A549 (cell line): ENCODE data around the gene NTM. TPM values are rescaled to one million over a fixed set of nuclear protein-coding genes. Genes with fewer than 3 reads are reported as not detected.

ENCODE experiments used
- ATAC-seq, 2 experiments: fragments of 200-7000 bp in 1 of 2; fragments of >200 bp in 1 of 2; cut with Nextera tagmentation in 1 of 2; cut with Tn5 transposase in 1 of 2; 3 replicates each; pipeline versions ENCODE4 v1.8.0 to v1.9.1; 2018 to 2020; ENCODE audit warnings: mild to moderate bottlenecking in 1 of 2, moderate library complexity in 1 of 2
- CTCF ChIA-PET: fragments of 300-600 bp; sonication (Branson Sonifier 250); formaldehyde crosslinking; extraction: SDS; loops from one replicate; lab custom pipeline; 2021; ENCODE audit warnings: antibody characterized with exemption, inconsistent platforms; lab: Yijun Ruan, JAX
- POLR2A ChIA-PET: fragments of 350-600 bp; formaldehyde crosslinking; extraction: SDS; loops from one replicate; lab custom pipeline; 2021; ENCODE audit warnings: antibody characterized with exemption, inconsistent platforms; lab: Yijun Ruan, JAX
- DNase-seq, 2 experiments: peaks; one replicate each; pipeline versions ENCODE4 v3.0.0 to v3.0.0-alpha.2; 2011 to 2016; ENCODE audit warnings: low read depth in 1 of 2, low spot score in 1 of 2
- FAIRE-seq: peaks from 2 replicates; lab custom pipeline; 2011; peaks lifted over from hg19 to GRCh38; lab: Jason Lieb, UNC
- H3K27ac ChIP-seq, 2 experiments: fragments of >200 bp; sonication (Bioruptor Twin); formaldehyde crosslinking; 3 replicates each; pipeline ENCODE4 v1.5.1; 2016 to 2017
- H3K4me1 ChIP-seq: fragments of >200 bp; sonication (Bioruptor Twin); formaldehyde crosslinking; 3 replicates; pipeline ENCODE4 v1.6.1; 2016
- H3K4me2 ChIP-seq: fragments of >200 bp; sonication (Bioruptor Twin); formaldehyde crosslinking; 3 replicates; pipeline ENCODE4 v1.6.1; 2016
- H3K4me3 ChIP-seq: fragments of >200 bp; sonication (Bioruptor Twin); formaldehyde crosslinking; 3 replicates; pipeline ENCODE4 v1.5.1; 2016
- H3K9me3 ChIP-seq: fragments of >200 bp; sonication (Bioruptor Twin); formaldehyde crosslinking; 3 replicates; pipeline ENCODE4 v1.6.1; 2016
- BHLHE40 ChIP-seq: IDR thresholded peaks from 2 replicates; pipeline ENCODE4 v1.6.1; 2012; ENCODE audit warnings: low read depth, low read length, inconsistent platforms
- CBX2 ChIP-seq: fragments of 200-600 bp; sonication (generic); IDR thresholded peaks from 2 replicates; pipeline ENCODE4 v1.6.1; 2016; ENCODE audit warnings: low read depth, mild to moderate bottlenecking, borderline replicate concordance
- CHD4 ChIP-seq: fragments of 200-600 bp; sonication (generic); IDR thresholded peaks from 2 replicates; pipeline ENCODE4 v1.6.1; 2016; ENCODE audit warnings: antibody characterized with exemption, mild to moderate bottlenecking, borderline replicate concordance
- CTCF ChIP-seq: fragments of >200 bp; sonication (Bioruptor Twin); formaldehyde crosslinking; IDR thresholded peaks from 3 replicates; pipeline ENCODE4 v1.5.1; 2016
- E2F6 ChIP-seq: IDR thresholded peaks from 2 replicates; pipeline ENCODE4 v1.6.1; 2012; ENCODE audit warnings: low read depth, borderline replicate concordance
- EHMT2 ChIP-seq: fragments of 200-600 bp; sonication (generic); IDR thresholded peaks from 2 replicates; pipeline ENCODE4 v1.6.1; 2016; ENCODE audit warnings: antibody characterized with exemption, low read depth, mild to moderate bottlenecking, moderate library complexity
- ELK1 ChIP-seq: fragments of 150-350 bp; IDR thresholded peaks from 2 replicates; pipeline ENCODE4 v1.6.1; 2014; ENCODE audit warnings: low read depth, mild to moderate bottlenecking, low read length
- FOSB ChIP-seq: fragments of 250-450 bp; sonication (Bioruptor Pico); IDR thresholded peaks from 2 replicates; pipeline ENCODE4 v1.5.0; 2020; ENCODE audit warnings: mild to moderate bottlenecking, moderate library complexity
- FOXS1 ChIP-seq: fragments of 250-450 bp; sonication (Bioruptor Pico); IDR thresholded peaks from 2 replicates; pipeline ENCODE4 v1.5.0; 2020; ENCODE audit warnings: mild to moderate bottlenecking, moderate library complexity
- HOXA7 ChIP-seq: fragments of 250-450 bp; sonication (Bioruptor Pico); IDR thresholded peaks from 2 replicates; pipeline ENCODE4 v1.5.0; 2020; ENCODE audit warnings: mild to moderate bottlenecking, moderate library complexity
- HOXB13 ChIP-seq: fragments of 250-450 bp; sonication (Bioruptor Pico); IDR thresholded peaks from 2 replicates; pipeline ENCODE4 v1.5.0; 2020; ENCODE audit warnings: low read depth, mild to moderate bottlenecking, moderate library complexity
- HOXB5 ChIP-seq: fragments of 250-450 bp; sonication (Bioruptor Pico); IDR thresholded peaks from 2 replicates; pipeline ENCODE4 v1.5.0; 2020; ENCODE audit warnings: mild to moderate bottlenecking, moderate library complexity
- JUN ChIP-seq, 2 experiments: fragments of >200 bp; sonication (Bioruptor Twin); formaldehyde crosslinking; IDR thresholded peaks; 2 replicates in 1 of 2; 3 replicates in 1 of 2; pipeline ENCODE4 v1.6.1; 2016 to 2017
- KDM1A ChIP-seq: fragments of 200-600 bp; sonication (generic); IDR thresholded peaks from 2 replicates; pipeline ENCODE4 v1.6.1; 2016; ENCODE audit warnings: low read depth, mild to moderate bottlenecking
- KDM5A ChIP-seq: fragments of 200-600 bp; sonication (generic); IDR thresholded peaks from 2 replicates; pipeline ENCODE4 v1.6.1; 2016; ENCODE audit warnings: antibody characterized with exemption, mild to moderate bottlenecking
- RARB ChIP-seq: fragments of 250-450 bp; sonication (Bioruptor Pico); IDR thresholded peaks from 2 replicates; pipeline ENCODE4 v1.8.0; 2021; ENCODE audit warnings: mild to moderate bottlenecking, moderate library complexity
- SMC3 ChIP-seq: fragments of >200 bp; sonication (Bioruptor Twin); formaldehyde crosslinking; IDR thresholded peaks from 3 replicates; pipeline ENCODE4 v1.6.1; 2018; ENCODE audit warnings: inconsistent platforms
- TFCP2L1 ChIP-seq: fragments of 250-450 bp; sonication (Bioruptor Pico); IDR thresholded peaks from 2 replicates; pipeline ENCODE4 v1.5.0; 2021; ENCODE audit warnings: mild to moderate bottlenecking
- ZC3H11A ChIP-seq: fragments of 450-650 bp; IDR thresholded peaks from 2 replicates; pipeline ENCODE4 v1.6.1; 2014; ENCODE audit warnings: antibody characterized with exemption, mild to moderate bottlenecking
- ZNF302 ChIP-seq: fragments of 250-450 bp; sonication (Bioruptor Pico); IDR thresholded peaks from 2 replicates; pipeline ENCODE4 v1.9.0; 2021; ENCODE audit warnings: inconsistent platforms, mild to moderate bottlenecking, moderate library complexity
- WGBS: methylation state at CpG from one replicate; pipeline ENCODE4 v1.1.6; 2017; ENCODE audit errors: missing lambda C conversion rate; 5-methylcytosine and 5-hydroxymethylcytosine counted together
- polyA plus RNA-seq, 4 experiments: library from polyadenylated mRNA; depleted of rRNA in 3 of 4; stranded (reverse); fragments of >200 nt; fragmentation: RNase III in 1 of 4; extraction: RNeasy Plus Mini Kit Qiagen cat#74134 plus additional on column Dnase treatment in 1 of 4; gene quantifications; 2 replicates in 3 of 4; 3 replicates in 1 of 4; pipeline ENCODE4 v1.2.3, GENCODE V29; 2011 to 2017

NTM gene
- polyA plus RNA-seq, 2 of the 4 experiments (the other 2 are of a cell fraction): not detected

GRCh38 chr11:131822506-131822905, 452.1 kb downstream of the NTM start:
- Histone ChIP-seq H3K4me2 (no peak overlapping the region), H3K9me3 (no peaks in the 10 kb centered on the region), H3K4me3 (no peak overlapping the region), H3K4me1 (no peaks in the 10 kb centered on the region), H3K27ac (no peak overlapping the region)
- no peak for ATAC-seq
- TF ChIP-seq CBX2: no peak
- 26% methylated on average over 6 of the region's 6 CpGs for WGBS
- FAIRE-seq: no peak
- DNase-seq: no peak
- CTCF ChIA-PET: no interaction called here
- POLR2A ChIA-PET: no interaction called here

DNA sequence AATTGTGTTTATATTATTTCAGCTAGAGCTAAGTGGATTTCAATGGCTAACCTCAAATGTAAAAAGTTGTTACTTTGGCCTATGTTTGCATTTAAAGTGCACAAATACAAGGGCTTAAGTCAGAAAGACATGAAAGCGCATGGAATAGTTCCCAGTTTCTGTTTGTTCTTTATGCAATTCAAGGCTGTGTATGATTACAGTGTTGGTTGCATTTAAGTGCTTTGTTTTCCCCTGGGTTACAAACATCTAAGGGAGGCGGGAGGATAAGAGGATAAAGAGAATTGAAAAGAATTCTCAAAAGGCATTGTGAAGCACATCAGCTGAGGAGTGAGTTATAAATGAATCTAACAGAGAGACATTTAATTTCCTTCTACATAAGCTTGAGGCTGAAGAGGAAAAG, 453.4 kb downstream of the NTM start:
- WGBS: 0% methylated on average over 2 of the region's 2 CpGs
- Histone ChIP-seq H3K4me1 (no peaks in the 10 kb centered on the region), H3K4me2 (no peak overlapping the region), H3K27ac (no peak overlapping the region), H3K9me3 (no peaks in the 10 kb centered on the region), H3K4me3 (no peak overlapping the region)
- CTCF ChIA-PET: no interaction called here
- DNase-seq: no peak
- FAIRE-seq: no peak
- POLR2A ChIA-PET: no interaction called here
- TF ChIP-seq RARB (CRISPR knock-in tag) (no peak), FOSB (CRISPR knock-in tag) (no peak), ZNF302 (CRISPR knock-in tag) (no peak), KDM5A (no peak), HOXB5 (CRISPR knock-in tag) (no peak), TFCP2L1 (no peak), ZC3H11A (no peak), HOXB13 (no peak), KDM1A (no peak), E2F6 (no peak), EHMT2 (no peak), SMC3 (no peak), JUN (IDR thresholded peaks at IDR 0.05) (no peak), CHD4 (no peak), BHLHE40 (no peak), HOXA7 (CRISPR knock-in tag) (no peak), CTCF (no peak), FOXS1 (CRISPR knock-in tag) (no peak)
- ATAC-seq: no peak

GRCh38 chr11:131824771-131825170, 454.4 kb downstream of the NTM start:
- no peak overlapping the region for H3K4me3 ChIP-seq
- no peak for FAIRE-seq
- CTCF ChIA-PET: no interaction called here

More at GRCh38 chr11:131824771-131825170, 454.4 kb downstream of the NTM start:
- POLR2A ChIA-PET: no interaction called here
- no peak for DNase-seq
- TF ChIP-seq ELK1 (no peak), KDM1A (no peak), ZNF302 (CRISPR knock-in tag) (no peak)
- Histone ChIP-seq H3K9me3 (no peaks in the 10 kb centered on the region), H3K27ac (no peak overlapping the region), H3K4me2 (no peak overlapping the region), H3K4me1 (no peaks in the 10 kb centered on the region)
- ATAC-seq: no peak
- 0% methylated on average over 3 of the region's 3 CpGs for WGBS
